ENCODE results near the gene P3R3URF.

P3R3URF gene

GRCh38 chr1:46171351-46171750, 4.9 kb downstream of the P3R3URF start:
- H3K9me3 ChIP-seq (ENCODE audit: control insufficient read depth, insufficient read depth, low read depth, low read length) = no peaks in the 10 kb centered on the region
- no peaks in the 10 kb centered on the region for H3K36me3 ChIP-seq (ENCODE audit: control insufficient read depth, insufficient read depth, low read length)
- H3K4me3 ChIP-seq (ENCODE audit: low read depth, low read length) = no peak overlapping the region
- peaks cover 4% of the 10 kb centered on the region; the same call in 1 of the 2 replicates for H3K27me3 ChIP-seq (ENCODE audit: control insufficient read depth, insufficient read depth, low read length)
- no peak overlapping the region for H3K9ac ChIP-seq (ENCODE audit: low read length)
- peaks cover 36% of the 10 kb centered on the region for H3K4me1 ChIP-seq (ENCODE audit: control insufficient read depth, insufficient read depth, low read length)
- H3K27ac ChIP-seq (ENCODE audit: low read depth, low read length) = no peak overlapping the region

GRCh38 chr1:46169811-46170454, 6.4 kb downstream of the P3R3URF start:
- H3K27me3 ChIP-seq (ENCODE audit: control insufficient read depth, insufficient read depth, low read length) = peaks cover 5% of the 10 kb centered on the region; the same call in 1 of the 2 replicates
- H3K9me3 ChIP-seq (ENCODE audit: control insufficient read depth, insufficient read depth, low read depth, low read length) = no peaks in the 10 kb centered on the region
- no peak overlapping the region for H3K9ac ChIP-seq (ENCODE audit: low read length)
- H3K27ac ChIP-seq (ENCODE audit: low read depth, low read length) = no peak overlapping the region
- H3K36me3 ChIP-seq (ENCODE audit: control insufficient read depth, insufficient read depth, low read length) = no peaks in the 10 kb centered on the region
- H3K4me3 ChIP-seq (ENCODE audit: low read depth, low read length) = no peak overlapping the region
- peaks cover 29% of the 10 kb centered on the region for H3K4me1 ChIP-seq (ENCODE audit: control insufficient read depth, insufficient read depth, low read length)

GRCh38 chr1:46168477-46168876, 7.8 kb downstream of the P3R3URF start:
- Histone ChIP-seq H3K36me3 (ENCODE audit: control insufficient read depth, insufficient read depth, low read length) (no peaks in the 10 kb centered on the region), H3K4me1 (ENCODE audit: control insufficient read depth, insufficient read depth, low read length) (peaks cover 14% of the 10 kb centered on the region), H3K9ac (ENCODE audit: low read length) (no peak overlapping the region), H3K27me3 (ENCODE audit: control insufficient read depth, insufficient read depth, low read length) (peaks cover 5% of the 10 kb centered on the region; the same call in 1 of the 2 replicates), H3K9me3 (ENCODE audit: control insufficient read depth, insufficient read depth, low read depth, low read length) (no peaks in the 10 kb centered on the region), H3K4me3 (ENCODE audit: low read depth, low read length) (no peak overlapping the region), H3K27ac (ENCODE audit: low read depth, low read length) (no peak overlapping the region)

- H3K9me3 ChIP-seq (ENCODE audit: control insufficient read depth, insufficient read depth, low read depth, low read length) = no peaks in the 10 kb centered on the region
- H3K36me3 ChIP-seq (ENCODE audit: control insufficient read depth, insufficient read depth, low read length) = no peaks in the 10 kb centered on the region
- H3K27ac ChIP-seq (ENCODE audit: low read depth, low read length) = no peak overlapping the region
- peaks cover 5% of the 10 kb centered on the region; the same call in 1 of the 2 replicates for H3K27me3 ChIP-seq (ENCODE audit: control insufficient read depth, insufficient read depth, low read length)
- no peak overlapping the region; the same call in 1 of the 2 replicates for H3K4me3 ChIP-seq (ENCODE audit: low read depth, low read length)
- no peak overlapping the region for H3K9ac ChIP-seq (ENCODE audit: low read length)
- peaks cover 6% of the 10 kb centered on the region for H3K4me1 ChIP-seq (ENCODE audit: control insufficient read depth, insufficient read depth, low read length)
These were observed 9.5 kb downstream of the P3R3URF start for GRCh38 chr1:46166521-46167462.

- H3K9ac ChIP-seq (ENCODE audit: low read length) = no peak overlapping the region
- no peaks in the 10 kb centered on the region for H3K27me3 ChIP-seq (ENCODE audit: control insufficient read depth, insufficient read depth, low read length)
- no peaks in the 10 kb centered on the region for H3K4me1 ChIP-seq (ENCODE audit: control insufficient read depth, insufficient read depth, low read length)
- no peaks in the 10 kb centered on the region for H3K9me3 ChIP-seq (ENCODE audit: control insufficient read depth, insufficient read depth, low read depth, low read length)
- H3K36me3 ChIP-seq (ENCODE audit: control insufficient read depth, insufficient read depth, low read length) = no peaks in the 10 kb centered on the region
- no peak overlapping the region for H3K27ac ChIP-seq (ENCODE audit: low read depth, low read length)
- H3K4me3 ChIP-seq (ENCODE audit: low read depth, low read length) = no peak overlapping the region
These were observed 16.1 kb downstream of the P3R3URF start for GRCh38 chr1:46160212-46160611.

GRCh38 chr1:46159516-46159915, 16.8 kb downstream of the P3R3URF start:
- Histone ChIP-seq H3K9ac (ENCODE audit: low read length) (no peak overlapping the region), H3K4me1 (ENCODE audit: control insufficient read depth, insufficient read depth, low read length) (no peaks in the 10 kb centered on the region), H3K36me3 (ENCODE audit: control insufficient read depth, insufficient read depth, low read length) (no peaks in the 10 kb centered on the region), H3K4me3 (ENCODE audit: low read depth, low read length) (no peak overlapping the region), H3K27me3 (ENCODE audit: control insufficient read depth, insufficient read depth, low read length) (no peaks in the 10 kb centered on the region), H3K9me3 (ENCODE audit: control insufficient read depth, insufficient read depth, low read depth, low read length) (no peaks in the 10 kb centered on the region), H3K27ac (ENCODE audit: low read depth, low read length) (no peak overlapping the region)

- Histone ChIP-seq H3K27ac (ENCODE audit: low read depth, low read length) (no peak overlapping the region), H3K27me3 (ENCODE audit: control insufficient read depth, insufficient read depth, low read length) (no peaks in the 10 kb centered on the region), H3K9ac (ENCODE audit: low read length) (no peak overlapping the region), H3K9me3 (ENCODE audit: control insufficient read depth, insufficient read depth, low read depth, low read length) (no peaks in the 10 kb centered on the region), H3K4me1 (ENCODE audit: control insufficient read depth, insufficient read depth, low read length) (no peaks in the 10 kb centered on the region), H3K4me3 (ENCODE audit: low read depth, low read length) (no peak overlapping the region), H3K36me3 (ENCODE audit: control insufficient read depth, insufficient read depth, low read length) (no peaks in the 10 kb centered on the region)
These were observed 17.7 kb downstream of the P3R3URF start for GRCh38 chr1:46158312-46159281.

GRCh38 chr1:46157916-46158311, 18.4 kb downstream of the P3R3URF start:
- Histone ChIP-seq H3K9me3 (ENCODE audit: control insufficient read depth, insufficient read depth, low read depth, low read length) (no peaks in the 10 kb centered on the region), H3K27me3 (ENCODE audit: control insufficient read depth, insufficient read depth, low read length) (no peaks in the 10 kb centered on the region), H3K9ac (ENCODE audit: low read length) (no peak overlapping the region), H3K36me3 (ENCODE audit: control insufficient read depth, insufficient read depth, low read length) (no peaks in the 10 kb centered on the region), H3K4me1 (ENCODE audit: control insufficient read depth, insufficient read depth, low read length) (no peaks in the 10 kb centered on the region), H3K27ac (ENCODE audit: low read depth, low read length) (no peak overlapping the region), H3K4me3 (ENCODE audit: low read depth, low read length) (no peak overlapping the region)

GRCh38 chr1:46153732-46154131, 22.6 kb downstream of the P3R3URF start:
- H3K4me1 ChIP-seq (ENCODE audit: control insufficient read depth, insufficient read depth, low read length) = no peaks in the 10 kb centered on the region

GRCh38 chr1:46153228-46153627, 23.1 kb downstream of the P3R3URF start:
- Histone ChIP-seq H3K9me3 (ENCODE audit: control insufficient read depth, insufficient read depth, low read depth, low read length) (no peaks in the 10 kb centered on the region), H3K36me3 (ENCODE audit: control insufficient read depth, insufficient read depth, low read length) (no peaks in the 10 kb centered on the region), H3K27ac (ENCODE audit: low read depth, low read length) (no peak overlapping the region), H3K9ac (ENCODE audit: low read length) (no peak overlapping the region), H3K4me3 (ENCODE audit: low read depth, low read length) (no peak overlapping the region), H3K27me3 (ENCODE audit: control insufficient read depth, insufficient read depth, low read length) (no peaks in the 10 kb centered on the region), H3K4me1 (ENCODE audit: control insufficient read depth, insufficient read depth, low read length) (no peaks in the 10 kb centered on the region)

More at GRCh38 chr1:46153732-46154131, 22.6 kb downstream of the P3R3URF start:
- Histone ChIP-seq H3K27ac (ENCODE audit: low read depth, low read length) (no peak overlapping the region), H3K27me3 (ENCODE audit: control insufficient read depth, insufficient read depth, low read length) (no peaks in the 10 kb centered on the region), H3K36me3 (ENCODE audit: control insufficient read depth, insufficient read depth, low read length) (no peaks in the 10 kb centered on the region), H3K4me3 (ENCODE audit: low read depth, low read length) (no peak overlapping the region), H3K9ac (ENCODE audit: low read length) (no peak overlapping the region), H3K9me3 (ENCODE audit: control insufficient read depth, insufficient read depth, low read depth, low read length) (no peaks in the 10 kb centered on the region)
